Lower leg skin (tissue), 3 donors: ENCODE data around the gene UQCRQ.

Experiments
- CTCF ChIP-seq, 3 donors: fragments of 450-650 bp; IDR thresholded peaks; one replicate each; pipeline ENCODE4 v1.5.1; 2016; ENCODE audit warnings: antibody characterized with exemption in 3 of 3, mild to moderate bottlenecking in 3 of 3, moderate library complexity in 2 of 3
- POLR2A ChIP-seq, 2 donors: fragments of 450-650 bp; IDR thresholded peaks; one replicate each; pipeline ENCODE4 v1.6.1; 2016 to 2017; ENCODE audit warnings: antibody characterized with exemption in 2 of 2, mild to moderate bottlenecking in 1 of 2, moderate library complexity in 1 of 2

GRCh38 chr5:132889501-132889900 is 23.1 kb downstream of the UQCRQ start:
- TF ChIP-seq CTCF (IDR thresholded peaks at IDR 0.05) (no peak), POLR2A (IDR thresholded peaks at IDR 0.05) (no peak)
